ENCODE measurements around the gene IHH.

The IHH gene

DNA sequence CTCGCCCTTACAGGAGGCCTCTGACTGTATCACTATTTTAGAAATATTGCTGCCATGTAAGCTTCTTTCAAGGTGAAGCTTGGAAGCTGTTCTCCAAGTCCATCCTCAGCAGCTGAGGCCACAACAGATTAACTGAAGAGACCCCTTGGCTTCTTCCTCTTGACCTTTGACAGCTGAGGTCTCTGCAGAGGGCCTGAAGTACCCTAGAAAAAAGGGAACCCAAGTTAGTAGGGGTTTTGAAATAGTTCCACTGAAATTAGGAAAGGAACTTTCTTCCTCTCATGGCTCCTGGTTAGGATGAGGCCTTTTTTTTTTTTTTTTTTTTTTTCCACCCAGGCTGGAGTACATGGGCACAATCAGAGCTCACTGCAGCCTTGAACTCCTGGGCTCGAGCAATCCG, 15.5 kb upstream of the IHH start:
- no peak for DNase-seq (ENCODE audit: low read depth, low spot score)

DNA sequence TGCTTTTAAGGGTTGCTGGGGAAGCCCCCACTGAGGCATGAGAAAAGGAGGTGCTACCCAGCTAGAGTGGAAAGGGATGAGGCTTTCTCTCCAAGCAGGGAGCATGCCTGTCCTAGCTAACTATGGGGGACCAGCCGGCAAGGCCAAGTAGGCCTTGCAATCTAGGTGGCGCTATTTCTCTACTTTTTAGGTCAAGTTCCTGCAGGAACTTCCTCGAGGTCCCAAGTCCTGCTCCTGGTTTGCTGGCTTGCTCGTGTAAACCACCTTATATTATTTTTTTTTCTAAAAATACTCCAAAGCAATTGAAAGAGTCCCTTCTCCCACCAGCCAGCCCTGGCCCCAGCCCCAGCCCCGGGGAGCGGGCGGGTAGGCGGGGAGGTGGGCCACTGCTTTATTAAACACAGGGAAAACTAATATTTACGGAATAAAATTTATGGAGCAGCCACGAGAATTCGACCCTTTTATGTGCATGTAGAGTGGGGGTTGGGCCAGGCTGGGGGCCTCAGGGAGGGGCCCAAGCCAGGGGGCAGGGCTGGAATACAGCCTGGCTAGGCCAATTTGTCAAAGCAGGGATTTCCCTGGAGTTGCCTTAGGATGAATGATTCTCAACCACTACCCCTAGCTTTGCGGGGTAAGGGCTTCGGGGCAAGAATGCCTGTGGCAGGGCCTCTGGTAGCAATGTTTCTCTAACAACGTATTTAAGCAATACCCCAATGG, 12.8 kb upstream of the IHH start:
- DNase-seq (ENCODE audit: low read depth, low spot score) = no peak

DNA sequence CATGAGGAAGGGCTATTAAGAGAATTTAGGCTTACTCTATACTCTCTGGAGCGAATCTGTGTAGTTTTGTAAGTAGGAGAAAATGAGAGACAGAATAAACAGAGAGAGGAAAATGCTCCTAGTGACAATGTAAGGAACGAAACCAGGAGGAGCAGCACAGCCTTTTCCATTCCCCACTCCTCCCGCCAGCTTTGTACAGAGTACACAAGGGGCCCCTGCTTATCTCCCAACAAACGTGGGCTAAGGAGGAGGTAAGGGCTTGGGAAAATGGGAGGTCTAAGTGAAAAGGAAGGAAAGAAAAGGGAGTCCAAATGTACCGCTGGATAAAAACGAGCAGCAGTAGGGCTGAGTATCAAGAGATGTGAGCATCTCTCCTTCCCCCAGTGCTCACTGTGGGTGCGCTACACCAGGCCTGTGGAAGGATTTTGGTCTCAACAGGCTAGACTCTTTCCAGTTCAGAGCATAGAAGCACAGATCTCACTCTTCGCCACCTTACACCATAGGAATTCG, 12.1 kb upstream of the IHH start:
- DNase-seq (ENCODE audit: low read depth, low spot score) = no peak

DNA sequence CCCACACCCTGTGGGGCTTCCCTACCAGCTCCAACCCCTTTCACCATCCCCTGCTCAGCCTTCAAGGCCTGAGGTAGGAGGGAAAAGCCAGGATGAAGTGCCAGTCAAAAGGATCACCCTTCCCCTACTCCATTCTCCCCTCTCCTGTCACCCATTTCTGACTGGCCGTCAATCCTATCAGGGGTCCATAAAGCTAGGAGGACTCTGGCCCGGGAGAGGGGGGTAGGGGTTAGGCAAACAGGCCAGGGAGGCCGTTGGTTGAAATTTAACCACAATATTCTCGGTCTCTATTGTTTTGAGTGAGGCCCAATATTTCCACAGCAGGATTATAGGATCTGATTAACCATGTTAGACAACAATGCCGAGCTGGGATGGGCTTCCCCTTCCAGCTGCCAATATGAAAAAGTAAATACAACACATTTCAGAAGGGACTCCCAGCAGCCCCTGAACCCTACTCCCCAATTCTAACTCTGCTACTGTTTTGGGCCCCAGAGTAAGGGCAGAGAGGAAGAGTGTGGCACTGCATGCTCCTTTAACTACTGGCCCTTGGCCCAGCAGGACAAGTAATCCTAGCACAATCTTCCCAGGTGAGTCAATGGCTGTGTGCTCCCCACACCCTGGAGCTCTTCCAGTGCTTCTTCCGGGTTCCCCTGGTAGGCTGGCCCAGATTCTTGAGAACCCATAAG, 10.6 kb upstream of the IHH start:
- no peak for DNase-seq (ENCODE audit: low read depth, low spot score)

DNA sequence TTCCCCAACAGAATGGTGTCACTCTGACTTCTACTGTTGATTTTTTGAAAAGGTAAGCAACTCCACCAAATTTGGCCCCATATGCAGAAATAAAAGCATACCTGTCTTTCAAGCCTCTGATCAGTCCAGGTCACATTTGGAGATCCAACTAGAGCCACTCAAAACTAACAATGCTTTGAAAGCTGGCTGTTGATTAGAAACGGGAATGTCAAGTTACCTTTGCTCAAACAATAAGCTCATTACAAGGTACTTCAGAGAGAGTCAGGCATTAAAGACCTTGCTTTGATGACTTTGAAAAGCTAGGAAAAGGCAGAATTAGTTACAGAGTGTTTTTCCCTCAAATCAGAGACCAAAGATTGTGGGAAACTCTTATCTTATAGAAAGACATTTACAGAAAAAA, 4.8 kb upstream of the IHH start:
- no peak for DNase-seq (ENCODE audit: low read depth, low spot score)

DNA sequence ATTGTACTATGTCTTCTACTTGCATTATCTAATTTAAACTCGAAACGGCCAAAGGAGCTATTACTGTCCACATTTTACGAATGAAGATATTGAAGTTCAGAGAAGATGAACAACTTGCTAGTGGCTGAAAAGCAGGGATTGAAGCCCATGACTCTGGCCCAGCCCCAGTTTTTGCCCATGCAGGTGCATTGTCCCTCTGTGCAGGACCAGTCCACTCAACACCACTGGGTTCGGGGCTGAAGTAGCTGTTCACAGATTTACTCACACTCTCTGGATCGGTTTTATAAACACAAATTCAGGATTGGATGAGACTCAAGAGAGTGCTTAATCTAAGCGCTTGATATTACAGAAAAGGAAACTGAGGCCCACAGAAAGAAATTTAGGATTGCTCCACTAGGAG, 1.4 kb upstream of the IHH start:
- no peak for DNase-seq (ENCODE audit: low read depth, low spot score)

DNA sequence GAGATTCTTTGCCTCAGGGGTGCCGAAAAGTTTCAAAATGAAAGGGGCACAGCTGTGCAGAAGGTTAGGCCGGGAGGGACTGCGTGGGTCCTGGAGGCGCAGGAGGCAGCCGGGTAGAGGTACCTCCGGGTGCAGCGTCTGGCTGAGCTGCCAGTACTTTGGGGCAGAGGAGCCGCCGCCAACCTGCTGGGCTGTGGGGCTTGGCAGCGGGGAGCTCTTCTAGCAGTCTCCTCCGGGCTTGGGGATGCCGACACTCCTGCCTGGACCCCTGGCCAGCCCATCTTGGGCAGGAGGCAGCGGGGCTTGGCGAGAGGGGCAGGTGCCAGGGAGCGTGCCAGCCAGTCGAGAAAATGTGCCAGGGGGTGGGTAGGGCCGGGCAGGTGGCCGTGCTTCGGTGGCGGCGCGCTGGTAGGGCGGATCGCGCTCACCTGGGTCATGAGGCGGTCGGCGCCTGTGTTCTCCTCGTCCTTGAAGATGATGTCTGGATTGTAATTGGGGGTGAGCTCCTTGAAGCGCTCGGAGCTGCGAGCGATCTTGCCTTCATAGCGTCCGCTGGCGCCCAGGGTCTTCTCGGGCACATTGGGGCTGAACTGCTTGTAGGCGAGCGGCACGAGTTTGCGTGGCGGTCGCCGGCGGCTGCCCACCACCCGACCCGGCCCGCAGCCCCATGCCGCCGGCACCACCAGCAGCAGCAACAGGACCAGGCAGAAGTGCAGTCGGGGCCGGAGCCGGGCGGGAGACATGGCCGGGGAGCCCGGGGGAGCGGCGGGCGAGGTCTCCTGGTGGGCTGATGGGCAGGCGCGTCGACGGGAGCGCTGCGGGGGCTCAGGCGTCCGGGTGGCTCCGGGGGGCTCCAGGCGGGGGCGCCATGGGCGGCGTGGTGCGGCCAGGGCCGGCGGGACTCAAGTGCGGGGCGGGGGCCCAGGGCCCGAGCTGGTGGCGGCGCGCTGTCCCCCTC, 717 bp downstream of the IHH start:
- no peak for DNase-seq (ENCODE audit: low read depth, low spot score)

DNA sequence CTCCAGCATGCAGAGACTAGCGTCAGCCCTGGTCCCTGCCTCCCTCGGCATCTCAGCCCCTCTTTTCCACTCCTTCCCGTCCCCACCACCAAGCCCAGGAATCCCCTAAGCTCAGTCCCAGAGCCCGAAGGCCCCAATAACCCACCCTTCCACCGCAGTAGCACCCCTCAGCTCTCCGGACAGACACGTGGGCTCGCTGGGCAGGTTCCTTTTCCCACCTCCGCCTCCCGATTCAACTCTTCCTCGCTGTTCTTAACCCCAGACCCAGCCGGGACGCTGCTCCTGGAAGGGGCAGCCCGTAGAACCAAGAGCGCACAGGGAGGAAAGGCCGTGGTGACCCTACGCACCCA, 1.4 kb downstream of the IHH start:
- DNase-seq (ENCODE audit: low read depth, low spot score) = no peak

DNA sequence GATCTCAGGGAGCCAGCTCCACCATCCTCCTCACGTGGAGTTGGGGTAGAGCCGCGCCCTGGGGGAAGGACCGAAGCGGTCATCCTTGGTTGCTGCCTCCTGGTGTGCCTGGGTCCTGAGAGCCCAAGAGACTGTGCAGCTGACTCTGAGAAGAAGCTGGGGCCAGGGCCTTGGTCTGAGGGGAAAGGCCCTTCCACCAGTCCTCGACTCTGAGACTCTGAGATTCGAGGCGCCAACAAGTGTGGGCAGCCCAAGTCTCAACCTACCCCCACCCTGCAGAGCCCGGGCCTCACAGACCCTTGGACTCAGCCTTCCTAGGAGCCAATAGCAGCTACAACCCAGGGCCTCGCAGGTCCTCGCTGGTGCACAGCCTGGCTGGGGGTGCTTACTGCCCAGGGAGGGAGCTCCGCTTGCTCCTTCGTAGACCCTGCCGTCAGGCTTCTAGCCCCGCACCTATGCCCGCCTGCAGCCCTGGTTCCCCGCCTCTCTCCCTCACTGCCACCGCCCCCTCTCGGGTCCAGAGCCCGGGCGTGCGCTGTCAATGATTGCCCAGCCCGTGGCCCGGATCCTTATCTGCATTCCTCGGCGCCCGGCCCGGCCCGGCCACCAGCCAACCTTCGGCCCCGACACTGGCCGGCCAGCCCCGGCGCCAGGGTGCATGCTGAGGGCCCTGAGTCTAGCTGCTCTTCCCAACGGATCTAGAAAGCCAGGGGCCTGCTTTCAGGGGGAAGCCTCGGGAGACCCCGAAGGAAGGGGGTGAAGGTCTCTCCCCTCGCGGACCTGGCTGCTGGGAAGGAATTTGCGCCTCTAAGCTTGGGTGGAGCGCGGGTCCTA, 2.0 kb downstream of the IHH start:
- no peak for DNase-seq (ENCODE audit: low read depth, low spot score)

DNA sequence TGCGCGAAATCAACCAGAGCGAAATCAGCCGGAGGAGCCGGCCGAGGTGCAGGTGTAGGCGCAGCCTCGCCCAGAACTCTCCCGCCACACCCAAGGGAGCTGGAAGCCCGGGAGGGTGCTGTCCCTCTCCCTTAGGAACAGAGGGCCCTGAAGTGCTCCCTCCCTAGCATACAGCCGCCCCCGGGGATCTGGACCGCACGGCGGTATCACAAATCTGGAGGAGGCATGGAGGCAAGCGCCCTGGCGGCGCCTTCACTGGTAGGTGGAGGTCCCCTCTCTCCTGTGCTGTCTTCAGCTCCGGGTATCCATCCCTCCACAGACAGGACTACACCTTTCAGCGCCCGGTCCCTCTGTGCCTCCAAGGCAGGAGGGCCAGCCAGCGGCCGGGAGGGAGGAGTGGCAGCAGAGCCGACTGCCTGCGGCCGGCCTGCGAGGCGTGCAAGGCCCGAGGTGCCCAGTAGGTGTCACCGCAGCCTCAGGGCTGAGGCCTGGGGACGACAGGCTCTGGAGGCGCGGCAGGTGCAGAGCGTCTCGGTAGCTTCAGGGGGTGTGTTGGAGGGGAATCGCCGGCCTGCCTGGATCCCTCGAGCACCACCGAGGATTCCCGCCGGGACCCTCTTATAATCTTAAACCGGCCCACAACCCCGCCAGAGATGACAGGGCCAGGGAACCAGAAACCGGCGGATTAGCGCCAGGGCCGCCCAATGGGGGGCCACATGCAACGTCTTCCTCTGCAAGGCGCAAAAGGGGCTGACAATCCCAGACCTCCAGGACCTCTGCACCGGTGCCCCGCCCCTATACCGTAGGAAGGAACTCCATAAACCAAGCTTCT, 2.8 kb downstream of the IHH start:
- no peak for DNase-seq (ENCODE audit: low read depth, low spot score)

DNA sequence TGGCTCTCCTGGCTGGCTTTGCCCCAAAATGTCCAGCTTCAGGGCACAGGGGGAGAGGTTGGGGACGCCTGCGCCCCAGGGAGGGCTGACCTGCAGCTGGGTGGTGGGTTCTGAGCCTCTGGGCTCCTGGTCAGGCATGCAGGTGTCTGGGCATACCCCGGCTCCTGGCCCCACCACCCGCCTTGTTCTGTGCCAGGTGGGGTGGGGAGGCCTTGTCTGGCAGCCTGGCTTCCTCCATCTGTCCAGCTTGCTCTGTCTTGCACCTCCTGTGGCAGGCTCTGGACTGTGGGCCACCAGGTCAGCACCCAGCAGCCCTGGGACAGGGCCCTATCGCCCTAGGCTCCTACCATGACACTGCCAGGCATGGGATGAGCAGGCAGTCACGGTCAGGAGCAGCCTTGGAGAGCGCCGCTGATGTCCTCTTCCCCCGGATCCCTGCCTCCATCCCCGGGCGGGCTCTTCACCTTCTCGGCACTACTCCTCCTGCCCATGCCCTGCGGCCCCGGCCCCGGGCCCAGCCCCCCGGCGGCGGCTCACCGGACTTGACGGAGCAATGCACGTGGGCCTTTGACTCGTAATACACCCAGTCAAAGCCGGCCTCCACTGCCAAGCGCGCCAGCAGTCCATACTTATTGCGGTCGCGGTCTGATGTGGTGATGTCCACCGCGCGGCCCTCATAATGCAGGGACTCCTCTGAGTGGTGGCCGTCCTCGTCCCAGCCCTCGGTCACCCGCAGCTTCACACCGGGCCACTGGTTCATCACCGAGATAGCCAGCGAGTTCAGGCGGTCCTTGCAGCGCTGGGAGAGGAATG, 3.6 kb downstream of the IHH start:
- DNase-seq (ENCODE audit: low read depth, low spot score) = no peak

DNA sequence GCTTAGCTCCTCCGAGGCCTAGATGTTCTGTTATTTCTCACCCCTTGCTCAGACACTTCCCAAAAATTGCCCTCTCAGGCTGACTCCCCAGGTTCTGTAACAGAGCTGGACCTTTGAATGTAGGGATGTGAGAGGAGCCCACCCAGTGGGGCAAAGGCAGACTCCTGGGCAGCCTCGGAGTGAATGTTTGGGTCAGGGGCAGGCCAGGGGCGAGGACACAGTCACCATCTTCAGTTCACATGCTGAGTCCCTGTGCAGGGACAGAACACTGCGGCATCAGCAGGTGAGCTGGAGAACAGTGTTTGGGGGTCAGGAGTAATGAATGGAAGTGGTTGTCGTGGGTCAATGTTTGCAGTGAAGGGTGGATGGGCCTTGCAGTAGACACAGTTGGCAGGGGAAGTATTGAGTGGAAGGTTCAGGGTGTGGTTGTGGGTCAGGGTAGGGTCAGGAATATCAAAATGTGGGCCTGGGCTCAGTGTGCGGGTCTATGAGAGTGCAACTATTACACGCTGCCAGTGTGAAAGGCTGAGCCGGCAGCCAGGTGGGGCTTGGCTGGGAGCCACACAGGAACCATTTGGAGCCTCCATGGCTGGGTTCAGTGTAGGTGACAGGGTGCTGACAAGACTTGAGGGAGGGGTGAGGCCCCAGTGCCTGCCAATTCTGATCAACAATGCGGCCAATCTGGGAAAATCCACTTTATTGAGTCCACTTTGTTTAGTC, 4.4 kb downstream of the IHH start:
- DNase-seq (ENCODE audit: low read depth, low spot score) = no peak

DNA sequence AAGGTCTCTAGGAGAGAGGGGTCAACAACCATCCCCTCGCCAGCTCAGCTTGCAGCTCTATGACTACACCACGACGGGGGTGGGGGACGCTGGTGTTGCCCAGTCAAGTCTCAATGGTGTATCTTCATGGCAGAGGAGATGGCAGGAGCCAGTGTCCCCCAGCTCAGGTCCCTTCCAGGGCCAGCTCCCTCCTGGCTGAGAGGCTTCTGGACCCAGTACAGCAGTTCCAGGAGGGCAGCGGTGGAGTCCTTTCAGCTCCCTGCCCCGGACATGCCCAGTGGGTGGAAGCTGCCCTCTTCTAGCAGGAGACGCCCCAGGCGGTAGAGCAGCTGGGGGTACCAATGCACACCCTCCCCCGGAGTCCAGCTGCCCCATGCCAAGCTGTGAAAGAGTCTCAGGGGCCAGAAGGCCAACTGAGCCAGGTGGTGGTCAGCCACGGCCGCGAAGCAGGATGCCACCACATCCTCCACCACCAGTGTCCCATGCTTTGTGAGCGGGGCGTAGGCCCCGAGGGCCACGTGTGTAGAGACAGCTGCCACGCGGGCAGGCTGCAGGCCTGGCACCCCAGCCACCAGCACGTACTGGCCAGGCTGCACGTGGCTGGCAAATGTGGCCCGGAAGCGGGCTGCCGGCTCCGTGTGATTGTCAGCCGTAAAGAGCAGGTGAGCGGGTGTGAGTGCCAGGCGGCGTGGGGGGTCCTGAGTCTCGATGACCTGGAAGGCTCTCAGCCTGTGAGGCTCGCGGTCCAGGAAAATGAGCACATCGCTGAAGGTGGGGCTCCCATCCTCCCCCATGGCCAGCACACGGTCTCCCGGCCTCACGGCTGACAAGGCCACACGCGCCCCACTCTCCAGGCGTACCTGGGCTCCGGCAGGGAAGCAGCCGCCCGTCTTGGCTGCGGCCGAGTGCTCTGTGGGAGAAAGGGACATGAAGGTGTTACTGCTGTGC, 5.5 kb downstream of the IHH start:
- no peak for DNase-seq (ENCODE audit: low read depth, low spot score)

DNA sequence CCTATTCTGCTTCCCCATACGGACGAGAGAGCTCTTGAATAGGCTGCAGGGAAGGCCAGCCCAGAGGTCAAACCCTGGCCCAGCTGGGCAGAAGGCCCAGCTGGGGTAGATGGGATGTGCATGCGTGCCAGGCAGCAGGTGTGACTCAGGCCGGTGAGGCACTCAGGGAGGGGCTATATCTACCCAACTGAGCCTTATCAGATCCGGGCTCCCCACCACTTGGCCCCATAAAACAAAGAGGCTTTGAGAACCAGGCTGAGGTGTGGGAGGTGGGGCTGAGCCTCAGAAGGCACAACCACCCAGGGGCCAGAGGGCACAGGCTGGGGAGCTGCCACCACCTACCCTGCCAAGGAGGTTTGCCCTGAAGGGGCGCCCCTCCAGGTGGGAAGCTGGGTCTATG, 11.4 kb downstream of the IHH start:
- no peak for DNase-seq (ENCODE audit: low read depth, low spot score)

DNA sequence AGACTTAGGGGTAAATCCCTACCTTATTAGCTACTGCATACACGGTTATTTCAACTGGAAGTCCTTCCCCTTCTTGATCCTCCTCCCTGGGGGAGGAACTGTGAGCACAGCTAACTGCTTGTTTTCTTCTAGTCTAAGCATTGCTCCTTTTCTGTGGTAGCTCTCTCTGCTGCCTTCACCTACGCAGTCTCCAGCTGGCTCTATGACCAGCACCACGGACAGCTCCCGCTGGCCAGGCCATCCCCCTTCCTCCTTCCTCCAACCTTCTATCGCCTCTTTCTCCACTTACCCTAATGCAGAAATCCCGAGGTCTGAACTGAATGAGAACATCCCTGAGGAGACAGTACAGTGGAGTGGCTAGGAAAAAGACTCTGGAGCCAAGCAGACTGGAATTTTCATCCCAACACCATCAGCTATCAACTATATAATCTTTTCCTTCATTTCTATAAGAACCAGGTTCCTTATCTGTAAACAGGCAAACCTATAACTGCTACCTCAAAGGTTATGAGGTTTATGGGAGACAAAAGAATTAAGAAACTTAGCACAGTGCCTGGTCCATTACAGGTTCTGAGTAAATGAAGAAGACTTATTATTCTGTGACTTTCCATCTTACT, 14.7 kb downstream of the IHH start:
- DNase-seq (ENCODE audit: low read depth, low spot score) = no peak

DNA sequence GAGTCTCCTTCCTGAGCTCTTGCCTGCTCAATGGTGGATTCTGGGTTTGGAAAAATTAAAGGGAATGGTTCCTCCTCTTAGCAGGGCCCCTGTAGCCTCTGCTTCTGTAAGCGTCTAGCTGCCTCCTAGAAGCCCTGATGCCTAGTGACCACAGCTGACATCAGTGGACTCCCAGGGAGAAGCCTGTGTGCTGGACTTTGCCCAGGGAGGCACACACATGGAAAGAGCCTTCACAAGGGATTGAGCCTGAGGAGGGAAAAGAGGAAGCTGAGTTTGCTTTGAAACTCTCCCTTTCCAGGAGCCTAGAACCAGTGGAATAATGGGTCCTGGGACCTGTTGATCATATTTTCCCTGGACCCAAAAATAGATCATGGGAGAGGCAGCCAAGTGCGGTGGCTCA, 18.0 kb downstream of the IHH start:
- DNase-seq (ENCODE audit: low read depth, low spot score) = no peak

DNA sequence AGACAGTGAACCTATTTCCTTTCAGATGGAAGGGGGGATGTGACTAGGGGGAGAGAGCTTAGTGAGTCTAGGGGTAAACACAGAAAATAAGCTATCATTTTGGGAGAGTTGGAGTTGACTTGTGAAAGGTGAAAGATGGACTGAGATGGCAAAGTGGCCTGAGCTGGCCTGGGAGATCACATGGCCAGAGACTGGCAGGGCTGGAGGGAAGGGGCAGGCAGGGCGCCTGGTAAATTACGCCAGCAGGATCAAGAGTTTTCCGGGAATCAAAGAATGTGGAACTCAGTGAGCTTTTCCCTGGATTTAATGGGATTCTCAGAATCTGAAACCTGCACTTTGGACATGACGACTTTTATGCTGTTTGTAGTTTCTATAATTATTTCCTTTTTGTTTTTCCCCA, 18.6 kb downstream of the IHH start:
- DNase-seq (ENCODE audit: low read depth, low spot score) = no peak
